Mucosa of rectum (tissue), 2 donors: ENCODE measurements around the gene PYY.
"Not testable (repeated sequence)": the region's sequence is repeated elsewhere in the genome, so short reads cannot be mapped to it uniquely, and the experiment has no call there.

ENCODE experiments used
- H3K27ac ChIP-seq, 2 donors: one replicate each; pipeline ENCODE4 v1.7.0; 2013; ENCODE audit warnings: inconsistent platforms in 2 of 2, low read depth in 2 of 2, low read length in 2 of 2
- H3K27me3 ChIP-seq, 2 donors: one replicate each; pipeline ENCODE4 v1.7.0; 2013; ENCODE audit warnings: low read length in 2 of 2; ENCODE audit not compliant: control insufficient read depth in 2 of 2, insufficient read depth in 2 of 2
- H3K36me3 ChIP-seq, 2 donors: one replicate each; pipeline ENCODE4 v1.7.0; 2013; ENCODE audit warnings: low read length in 2 of 2; ENCODE audit not compliant: control insufficient read depth in 2 of 2, insufficient read depth in 2 of 2
- H3K4me1 ChIP-seq, 2 donors: one replicate each; pipeline ENCODE4 v1.7.0; 2013; ENCODE audit warnings: low read length in 2 of 2, mild to moderate bottlenecking in 1 of 2; ENCODE audit not compliant: control insufficient read depth in 2 of 2, insufficient read depth in 2 of 2
- H3K4me3 ChIP-seq, 2 donors: one replicate each; pipeline ENCODE4 v1.7.0; 2013; ENCODE audit warnings: low read length in 2 of 2
- H3K9ac ChIP-seq, 2 donors: one replicate each; pipeline ENCODE4 v1.7.0; 2013; ENCODE audit warnings: low read length in 2 of 2, low read depth in 1 of 2, mild to moderate bottlenecking in 1 of 2
- H3K9me3 ChIP-seq, 2 donors: one replicate each; pipeline ENCODE4 v1.7.0; 2013; ENCODE audit warnings: low read length in 2 of 2; ENCODE audit not compliant: control insufficient read depth in 2 of 2
- donor health status: healthy.
- donor health status: Normal muscosa, but diverticular disease.

The PYY gene

GRCh38 chr17:43935926-43936261 lies 17.8 kb downstream of the PYY start:
- Histone ChIP-seq H3K27ac (no peak overlapping the region), H3K27me3 (peaks cover 0 to 8% of the 10 kb centered on the region in 2 donors)

GRCh38 chr17:43935204-43935925 lies 18.4 kb downstream of the PYY start:
- Histone ChIP-seq H3K9me3 (no peaks in the 10 kb centered on the region), H3K9ac (no peak overlapping the region), H3K4me3 (no peak overlapping the region), H3K4me1 (peaks cover 9 to 11% of the 10 kb centered on the region in 2 donors), H3K36me3 (no peaks in the 10 kb centered on the region), H3K27me3 (peaks cover 0 to 8% of the 10 kb centered on the region in 2 donors), H3K27ac (no peak overlapping the region)

More at GRCh38 chr17:43935926-43936261, 17.8 kb downstream of the PYY start:
- H3K36me3 ChIP-seq, result no peaks in the 10 kb centered on the region
- H3K9me3 ChIP-seq, result no peaks in the 10 kb centered on the region
- no peak overlapping the region for H3K4me3 ChIP-seq
- no peak overlapping the region for H3K9ac ChIP-seq
- peaks cover 4 to 7% of the 10 kb centered on the region in 2 donors for H3K4me1 ChIP-seq

- no peaks in the 10 kb centered on the region for H3K27me3 ChIP-seq
Observed at GRCh38 chr17:43932923-43933322, 20.8 kb downstream of the PYY start.

GRCh38 chr17:43932357-43932756 lies 21.4 kb downstream of the PYY start:
- Histone ChIP-seq H3K9me3 (no peaks in the 10 kb centered on the region), H3K4me1 (peaks cover 16 to 17% of the 10 kb centered on the region in 2 donors), H3K36me3 (no peaks in the 10 kb centered on the region), H3K27ac (no peak overlapping the region), H3K9ac (no peak overlapping the region), H3K4me3 (no peak overlapping the region), H3K27me3 (no peaks in the 10 kb centered on the region)

More at GRCh38 chr17:43932923-43933322, 20.8 kb downstream of the PYY start:
- Histone ChIP-seq H3K4me1 (peaks cover 13 to 16% of the 10 kb centered on the region in 2 donors), H3K9me3 (no peaks in the 10 kb centered on the region), H3K27ac (no peak overlapping the region), H3K36me3 (no peaks in the 10 kb centered on the region), H3K9ac (no peak overlapping the region), H3K4me3 (no peak overlapping the region)

GRCh38 chr17:43931062-43931571 lies 22.6 kb downstream of the PYY start:
- H3K27me3 ChIP-seq, result peaks cover 0 to 3% of the 10 kb centered on the region in 2 donors

GRCh38 chr17:43928609-43929008 lies 25.1 kb downstream of the PYY start:
- H3K9me3 ChIP-seq, result no peaks in the 10 kb centered on the region
- no peaks in the 10 kb centered on the region for H3K36me3 ChIP-seq
- peaks cover 0 to 8% of the 10 kb centered on the region in 2 donors for H3K27me3 ChIP-seq
- peaks cover 23 to 25% of the 10 kb centered on the region in 2 donors for H3K4me1 ChIP-seq
- H3K9ac ChIP-seq, result no peak overlapping the region
- H3K27ac ChIP-seq, result peak overlapping the region in 1 of 2 donors; percentile 65
- H3K4me3 ChIP-seq, result no peak overlapping the region

More at GRCh38 chr17:43931062-43931571, 22.6 kb downstream of the PYY start:
- Histone ChIP-seq H3K36me3 (no peaks in the 10 kb centered on the region), H3K9me3 (no peaks in the 10 kb centered on the region), H3K4me1 (peaks cover 23 to 25% of the 10 kb centered on the region in 2 donors), H3K27ac (peak overlapping the region; percentile 32 to 52), H3K4me3 (no peak overlapping the region), H3K9ac (no peak overlapping the region)

- Histone ChIP-seq H3K27ac (peak overlapping the region; percentile 52 to 56), H3K4me1 (peaks cover 23 to 25% of the 10 kb centered on the region in 2 donors), H3K9ac (peak overlapping the region in 1 of 2 donors; percentile 30), H3K4me3 (peak overlapping the region; percentile 34 to 58)
- H3K9me3 ChIP-seq, H3K27me3 ChIP-seq, H3K36me3 ChIP-seq: not testable (repeated sequence)
Observed at GRCh38 chr17:43927929-43928328, 25.8 kb downstream of the PYY start.

GRCh38 chr17:43927060-43927864 lies 26.5 kb downstream of the PYY start:
- H3K36me3 ChIP-seq, result no peaks in the 10 kb centered on the region
- no peaks in the 10 kb centered on the region for H3K9me3 ChIP-seq
- peak overlapping the region in 1 of 2 donors; percentile 75 for H3K9ac ChIP-seq
- peaks cover 23 to 25% of the 10 kb centered on the region in 2 donors for H3K4me1 ChIP-seq
- peaks cover 0 to 8% of the 10 kb centered on the region in 2 donors for H3K27me3 ChIP-seq
- peak overlapping the region; percentile 52 to 56 for H3K27ac ChIP-seq
- H3K4me3 ChIP-seq, result peak overlapping the region; percentile 55 to 58

- Histone ChIP-seq H3K27me3 (peaks cover 0 to 8% of the 10 kb centered on the region in 2 donors), H3K9me3 (no peaks in the 10 kb centered on the region), H3K4me1 (peaks cover 12 to 13% of the 10 kb centered on the region in 2 donors), H3K9ac (no peak overlapping the region), H3K27ac (no peak overlapping the region), H3K4me3 (no peak overlapping the region), H3K36me3 (no peaks in the 10 kb centered on the region)
Observed at GRCh38 chr17:43924558-43924957, 29.2 kb downstream of the PYY start.
